ENCODE data around the gene EIF1AD.

The EIF1AD gene

DNA sequence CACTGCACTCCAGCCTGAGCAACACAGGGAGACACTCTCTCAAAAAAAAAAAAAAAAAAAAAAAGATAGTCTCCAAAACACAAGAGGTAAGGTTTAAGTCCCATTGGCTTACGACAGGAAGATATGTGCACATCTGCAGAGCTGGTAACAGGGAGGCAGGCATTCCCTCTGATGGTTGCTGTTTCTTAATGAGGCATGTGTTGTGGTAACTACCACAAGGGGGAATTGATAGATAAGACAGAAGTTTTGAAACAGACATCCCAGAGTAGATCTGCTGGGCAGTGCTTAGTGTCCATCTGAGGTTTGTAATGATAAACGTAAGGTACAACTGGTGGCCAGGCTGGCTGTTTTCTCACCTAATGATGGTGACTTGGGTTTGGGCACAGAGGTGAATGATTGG lies 4.7 kb downstream of the EIF1AD start:
- H3K9me3 ChIP-seq (ENCODE audit: control insufficient read depth, low read length): no peaks in the 10 kb centered on the region
- H3K4me1 ChIP-seq: no peaks in the 10 kb centered on the region
- H3K79me2 ChIP-seq: peaks cover 2% of the 10 kb centered on the region
- no peak overlapping the region for H2AFZ ChIP-seq
- no peak overlapping the region for H3K9ac ChIP-seq
- TF ChIP-seq, protein P1, sequence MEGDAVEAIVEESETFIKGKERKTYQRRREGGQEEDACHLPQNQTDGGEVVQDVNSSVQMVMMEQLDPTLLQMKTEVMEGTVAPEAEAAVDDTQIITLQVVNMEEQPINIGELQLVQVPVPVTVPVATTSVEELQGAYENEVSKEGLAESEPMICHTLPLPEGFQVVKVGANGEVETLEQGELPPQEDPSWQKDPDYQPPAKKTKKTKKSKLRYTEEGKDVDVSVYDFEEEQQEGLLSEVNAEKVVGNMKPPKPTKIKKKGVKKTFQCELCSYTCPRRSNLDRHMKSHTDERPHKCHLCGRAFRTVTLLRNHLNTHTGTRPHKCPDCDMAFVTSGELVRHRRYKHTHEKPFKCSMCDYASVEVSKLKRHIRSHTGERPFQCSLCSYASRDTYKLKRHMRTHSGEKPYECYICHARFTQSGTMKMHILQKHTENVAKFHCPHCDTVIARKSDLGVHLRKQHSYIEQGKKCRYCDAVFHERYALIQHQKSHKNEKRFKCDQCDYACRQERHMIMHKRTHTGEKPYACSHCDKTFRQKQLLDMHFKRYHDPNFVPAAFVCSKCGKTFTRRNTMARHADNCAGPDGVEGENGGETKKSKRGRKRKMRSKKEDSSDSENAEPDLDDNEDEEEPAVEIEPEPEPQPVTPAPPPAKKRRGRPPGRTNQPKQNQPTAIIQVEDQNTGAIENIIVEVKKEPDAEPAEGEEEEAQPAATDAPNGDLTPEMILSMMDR (IDR thresholded peaks at IDR 0.05): no peak
- no peak overlapping the region for H3K27ac ChIP-seq
- no peaks in the 10 kb centered on the region for H3K36me3 ChIP-seq (ENCODE audit: control insufficient read depth, insufficient read depth, low read length)
- no peaks in the 10 kb centered on the region for H3K27me3 ChIP-seq (ENCODE audit: control insufficient read depth, insufficient read depth, low read length)
- no peak overlapping the region for H3K4me2 ChIP-seq (ENCODE audit: low read length)
- H3K4me3 ChIP-seq (ENCODE audit: low read depth, low read length): no peak overlapping the region

DNA sequence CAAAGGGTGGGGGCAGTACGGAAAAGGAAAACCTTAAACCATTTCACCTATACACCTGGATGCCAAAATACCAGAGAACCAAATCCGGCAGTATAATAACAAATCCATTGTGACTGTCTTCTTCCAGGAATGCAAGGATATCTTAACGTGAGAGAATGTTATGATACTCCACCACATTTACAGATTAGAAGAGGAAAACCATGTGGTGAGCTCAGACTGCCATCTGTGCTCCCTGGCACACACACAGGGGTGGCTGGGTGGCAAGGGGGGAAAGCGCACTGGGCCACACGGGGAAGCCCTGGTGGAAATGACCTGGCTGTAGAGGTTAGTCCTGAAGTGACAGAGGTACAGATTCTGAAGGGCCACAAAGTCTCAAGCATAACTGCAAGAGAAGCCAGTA lies 9.9 kb downstream of the EIF1AD start:
- Histone ChIP-seq H3K36me3 (ENCODE audit: control insufficient read depth, insufficient read depth, low read length) (no peaks in the 10 kb centered on the region), H2AFZ (no peak overlapping the region), H3K9me3 (ENCODE audit: control insufficient read depth, low read length) (no peaks in the 10 kb centered on the region), H3K4me3 (ENCODE audit: low read depth, low read length) (no peak overlapping the region), H3K79me2 (no peaks in the 10 kb centered on the region), H3K4me2 (ENCODE audit: low read length) (no peak overlapping the region), H3K9ac (no peak overlapping the region), H3K27ac (no peak overlapping the region), H3K4me1 (no peaks in the 10 kb centered on the region), H3K27me3 (ENCODE audit: control insufficient read depth, insufficient read depth, low read length) (no peaks in the 10 kb centered on the region)
- TF ChIP-seq, protein P1 (IDR thresholded peaks at IDR 0.05): no peak

DNA sequence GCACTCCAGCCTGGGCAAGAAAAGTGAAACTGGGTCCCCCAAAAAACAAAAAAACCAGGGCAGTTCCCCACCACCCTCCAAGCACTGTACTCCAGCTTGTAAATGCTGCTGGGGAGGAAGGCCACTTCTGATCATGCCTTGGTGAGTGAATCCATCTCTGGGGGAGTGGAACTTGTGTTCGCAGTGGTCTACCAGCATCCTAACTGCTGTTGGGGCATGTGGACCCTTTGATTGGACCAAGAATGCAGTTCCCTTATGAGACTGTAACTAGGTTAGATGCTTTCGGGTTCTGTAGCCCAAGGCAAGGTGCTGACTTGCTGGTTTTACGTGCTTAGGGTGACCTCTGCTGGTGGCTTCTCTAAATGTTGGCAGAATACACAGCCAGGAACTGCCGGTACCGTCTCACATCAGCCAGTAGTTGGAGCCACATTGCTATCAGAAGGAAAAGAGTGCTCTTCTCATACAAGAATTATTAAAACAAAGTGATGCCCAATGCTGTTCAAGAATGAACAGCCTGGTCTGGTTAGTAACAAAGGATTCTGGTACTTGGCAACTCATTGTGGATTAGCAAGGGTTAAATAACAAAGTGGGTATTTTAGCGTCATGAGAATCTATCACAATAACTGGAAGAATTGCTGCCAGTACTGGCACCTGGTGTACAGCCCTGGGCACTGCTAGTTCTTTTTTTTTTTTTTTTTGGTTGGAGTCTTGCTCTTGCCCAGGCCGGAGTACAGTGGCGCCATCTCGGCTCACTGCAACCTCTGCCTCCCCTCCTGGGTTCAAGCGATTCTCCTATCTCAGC lies 13.0 kb downstream of the EIF1AD start:
- Histone ChIP-seq H3K9me3 (ENCODE audit: control insufficient read depth, low read length) (no peaks in the 10 kb centered on the region), H3K79me2 (no peaks in the 10 kb centered on the region), H3K36me3 (ENCODE audit: control insufficient read depth, insufficient read depth, low read length) (no peaks in the 10 kb centered on the region), H3K27ac (peak overlapping the region; percentile 15), H3K4me1 (no peaks in the 10 kb centered on the region), H3K4me3 (ENCODE audit: low read depth, low read length) (no peak overlapping the region), H3K4me2 (ENCODE audit: low read length) (no peak overlapping the region), H2AFZ (no peak overlapping the region), H3K27me3 (ENCODE audit: control insufficient read depth, insufficient read depth, low read length) (no peaks in the 10 kb centered on the region), H3K9ac (no peak overlapping the region)
- TF ChIP-seq, protein P1 (IDR thresholded peaks at IDR 0.05): peak; percentile 89

DNA sequence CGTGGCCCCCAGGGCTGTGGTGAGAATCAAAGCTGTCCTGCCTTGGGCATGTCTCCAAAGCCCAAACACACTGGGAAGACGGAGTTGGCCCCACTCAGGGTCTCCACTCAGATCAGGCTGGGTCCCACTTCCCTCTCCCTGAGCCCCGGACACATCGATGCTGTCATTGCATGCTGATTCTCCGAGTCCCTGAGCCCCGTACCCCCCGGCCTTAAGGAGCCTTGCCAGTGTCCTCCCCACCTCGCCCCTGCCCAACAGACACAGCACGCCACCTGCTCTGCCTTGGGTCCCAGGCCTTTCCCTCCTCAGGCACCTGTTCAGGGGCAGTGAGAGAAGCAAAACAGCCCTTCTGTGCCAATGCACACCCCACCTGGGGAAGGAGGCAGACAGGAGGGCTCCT lies 14.6 kb downstream of the EIF1AD start:
- no peak overlapping the region for H3K9ac ChIP-seq
- no peaks in the 10 kb centered on the region for H3K79me2 ChIP-seq
- H3K4me2 ChIP-seq (ENCODE audit: low read length): no peak overlapping the region
- H3K36me3 ChIP-seq (ENCODE audit: control insufficient read depth, insufficient read depth, low read length): no peaks in the 10 kb centered on the region
- no peaks in the 10 kb centered on the region for H3K27me3 ChIP-seq (ENCODE audit: control insufficient read depth, insufficient read depth, low read length)
- H3K4me1 ChIP-seq: no peaks in the 10 kb centered on the region
- H2AFZ ChIP-seq: no peak overlapping the region
- H3K4me3 ChIP-seq (ENCODE audit: low read depth, low read length): no peak overlapping the region
- no peak overlapping the region for H3K27ac ChIP-seq
- no peaks in the 10 kb centered on the region for H3K9me3 ChIP-seq (ENCODE audit: control insufficient read depth, low read length)
- TF ChIP-seq, protein P1 (IDR thresholded peaks at IDR 0.05): no peak

DNA sequence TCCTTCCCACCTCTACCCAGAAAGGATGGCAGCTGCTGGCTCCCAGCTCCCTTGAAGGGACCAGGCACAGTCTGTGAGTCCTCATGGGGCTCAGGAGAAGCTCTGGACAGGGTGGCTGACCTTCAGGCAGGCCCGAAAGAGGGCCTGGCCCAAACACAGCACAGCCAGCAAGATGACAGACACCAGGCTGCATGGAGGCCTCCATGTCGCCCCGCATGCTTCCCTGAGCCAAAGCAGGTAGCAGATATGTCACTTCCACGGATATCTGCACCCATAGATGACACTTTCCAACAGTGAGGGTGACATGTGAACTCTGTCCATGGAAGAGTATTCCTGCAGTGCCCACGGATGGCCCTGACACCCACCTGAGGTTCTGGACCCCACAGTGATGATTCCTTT lies 18.4 kb downstream of the EIF1AD start:
- Histone ChIP-seq H3K9ac (no peak overlapping the region), H3K27ac (no peak overlapping the region)

More for the DNA sequence above, 18.4 kb downstream of the EIF1AD start:
- Histone ChIP-seq H3K9me3 (ENCODE audit: control insufficient read depth, low read length) (no peaks in the 10 kb centered on the region), H3K79me2 (no peaks in the 10 kb centered on the region), H3K27me3 (ENCODE audit: control insufficient read depth, insufficient read depth, low read length) (no peaks in the 10 kb centered on the region), H3K36me3 (ENCODE audit: control insufficient read depth, insufficient read depth, low read length) (no peaks in the 10 kb centered on the region), H3K4me1 (no peaks in the 10 kb centered on the region), H2AFZ (no peak overlapping the region), H3K4me3 (ENCODE audit: low read depth, low read length) (no peak overlapping the region), H3K4me2 (ENCODE audit: low read length) (no peak overlapping the region)
- TF ChIP-seq, protein P1 (IDR thresholded peaks at IDR 0.05): no peak
